Measurements from ENCODE around the gene PDE4B.

DNA sequence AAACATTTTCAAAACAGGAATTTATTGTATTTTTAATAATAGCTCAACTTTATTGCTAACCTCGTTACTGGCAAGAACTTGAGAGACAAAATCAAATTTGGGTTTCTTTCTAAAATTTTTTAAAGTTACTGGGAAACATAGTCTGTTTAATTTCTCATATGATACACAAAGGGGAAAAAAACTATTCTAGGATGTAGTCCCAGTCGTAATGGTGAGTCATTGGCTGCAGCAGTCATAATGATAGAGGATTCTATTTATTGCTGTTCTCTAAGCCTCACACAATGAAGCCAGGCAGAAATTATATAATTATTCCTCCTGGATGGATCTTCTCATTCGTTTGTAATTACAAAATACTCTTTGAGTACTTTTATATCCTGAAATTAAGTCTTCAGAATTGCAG is 414.8 kb downstream of the PDE4B start:
- no peak for TF ChIP-seq EZH2phosphoT487 (IDR thresholded peaks at IDR 0.05; ENCODE audit: borderline replicate concordance, low read length)
- TF ChIP-seq, protein P1, sequence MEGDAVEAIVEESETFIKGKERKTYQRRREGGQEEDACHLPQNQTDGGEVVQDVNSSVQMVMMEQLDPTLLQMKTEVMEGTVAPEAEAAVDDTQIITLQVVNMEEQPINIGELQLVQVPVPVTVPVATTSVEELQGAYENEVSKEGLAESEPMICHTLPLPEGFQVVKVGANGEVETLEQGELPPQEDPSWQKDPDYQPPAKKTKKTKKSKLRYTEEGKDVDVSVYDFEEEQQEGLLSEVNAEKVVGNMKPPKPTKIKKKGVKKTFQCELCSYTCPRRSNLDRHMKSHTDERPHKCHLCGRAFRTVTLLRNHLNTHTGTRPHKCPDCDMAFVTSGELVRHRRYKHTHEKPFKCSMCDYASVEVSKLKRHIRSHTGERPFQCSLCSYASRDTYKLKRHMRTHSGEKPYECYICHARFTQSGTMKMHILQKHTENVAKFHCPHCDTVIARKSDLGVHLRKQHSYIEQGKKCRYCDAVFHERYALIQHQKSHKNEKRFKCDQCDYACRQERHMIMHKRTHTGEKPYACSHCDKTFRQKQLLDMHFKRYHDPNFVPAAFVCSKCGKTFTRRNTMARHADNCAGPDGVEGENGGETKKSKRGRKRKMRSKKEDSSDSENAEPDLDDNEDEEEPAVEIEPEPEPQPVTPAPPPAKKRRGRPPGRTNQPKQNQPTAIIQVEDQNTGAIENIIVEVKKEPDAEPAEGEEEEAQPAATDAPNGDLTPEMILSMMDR (conservative IDR thresholded peaks at IDR 0.05; ENCODE audit: low read depth, low read length) = no peak
- no peak for TF ChIP-seq EZH2 (IDR thresholded peaks at IDR 0.05; ENCODE audit: low read length, unreplicated experiment)

Measured in PC-3 (cell line).